K562 (cell line): ENCODE data around the gene ARHGEF6. TPM values are rescaled to one million over a fixed set of nuclear protein-coding genes. Genes with fewer than 3 reads are reported as not detected.

ENCODE experiments used
- ATAC-seq: fragments of 200-7000 bp; cut with Tn5 transposase; 3 replicates; pipeline ENCODE4 v1.9.1; 2020; ENCODE audit warnings: moderate library complexity
- BruUV-seq: library from RNA; stranded (reverse); fragments of 400-500 nt; replicated peaks from 2 replicates; lab custom pipeline; 2021; lab: Mats Ljungman, UMichigan
- CTCF ChIA-PET: fragments of 300-600 bp; formaldehyde crosslinking; extraction: SDS; loops from one replicate; lab custom pipeline; 2021; ENCODE audit warnings: low intra/inter-chr PET ratio; lab: Yijun Ruan, JAX
- POLR2A ChIA-PET: fragments of 300-600, 350-650 bp; sonication (Branson Sonifier 250); formaldehyde crosslinking; extraction: SDS; loops from one replicate; lab custom pipeline; 2021; ENCODE audit warnings: antibody characterized with exemption, inconsistent platforms; lab: Yijun Ruan, JAX
- DNase-seq, 4 experiments: peaks; one replicate each; pipeline versions ENCODE4 v3.0.0 to v3.0.0-alpha.2; 2011 to 2018; ENCODE audit warnings: low spot score in 3 of 4, mixed read lengths in 3 of 4; ENCODE audit errors: extremely low read depth in 1 of 4
- FAIRE-seq: peaks from 2 replicates; lab custom pipeline; 2011; peaks lifted over from hg19 to GRCh38; lab: Jason Lieb, UNC
- H2AFZ ChIP-seq: 2 replicates; pipeline ENCODE4 v1.6.0; 2011; ENCODE audit warnings: low read depth, low read length, control low read depth, inconsistent platforms
- H3K27ac ChIP-seq: fragments of 200-600 bp; 3 replicates; pipeline ENCODE4 v1.8.0; 2011; ENCODE audit warnings: low read depth, mild to moderate bottlenecking, control low read depth, inconsistent platforms, low read length, moderate library complexity, mixed read lengths; ENCODE audit errors: extremely low read depth
- H3K27me3 ChIP-seq, 2 experiments: fragments of 300-600 bp in 1 of 2; 2 replicates in 1 of 2; 3 replicates in 1 of 2; pipeline versions ENCODE4 v1.6.0 to v1.8.0; 2011; ENCODE audit warnings: inconsistent platforms in 2 of 2, low read length in 2 of 2, mild to moderate bottlenecking in 1 of 2, mixed read lengths in 1 of 2, moderate library complexity in 1 of 2; ENCODE audit not compliant: control insufficient read depth in 2 of 2, insufficient read depth in 2 of 2
- H3K36me3 ChIP-seq: fragments of 300-600 bp; 3 replicates; pipeline ENCODE4 v1.8.0; 2011; ENCODE audit warnings: mild to moderate bottlenecking, low read length, inconsistent platforms; ENCODE audit not compliant: control insufficient read depth, insufficient read depth
- H3K4me1 ChIP-seq, 2 experiments: fragments of 200-600 bp in 1 of 2; replicated peaks in 1 of 2; 2 replicates in 1 of 2; 3 replicates in 1 of 2; pipeline versions ENCODE4 v1.5.1 to v1.8.0; 2011; ENCODE audit warnings: inconsistent platforms in 2 of 2, low read length in 2 of 2, mild to moderate bottlenecking in 1 of 2, mixed read lengths in 1 of 2, moderate library complexity in 1 of 2; ENCODE audit not compliant: control insufficient read depth in 2 of 2, insufficient read depth in 2 of 2
- H3K4me2 ChIP-seq: 2 replicates; pipeline ENCODE4 v1.6.1; 2011; ENCODE audit warnings: low read length, control low read depth, inconsistent platforms, mixed read lengths; ENCODE audit not compliant: insufficient read depth
- H3K4me3 ChIP-seq: fragments of 200-600 bp; sonication (generic), shearing (Covaris generic); 2 replicates; pipeline ENCODE4 v1.5.1; 2016; ENCODE audit warnings: control low read depth, inconsistent platforms
- H3K79me2 ChIP-seq: fragments of 200-600 bp; 3 replicates; pipeline ENCODE4 v1.8.0; 2011; ENCODE audit warnings: low read length, inconsistent platforms; ENCODE audit not compliant: control insufficient read depth, insufficient read depth
- H3K9ac ChIP-seq, 2 experiments: 2 replicates each; pipeline versions ENCODE4 v1.6.0 to v1.6.1; 2011; ENCODE audit warnings: low read depth in 2 of 2, low read length in 2 of 2, control low read depth in 1 of 2, inconsistent platforms in 1 of 2, mild to moderate bottlenecking in 1 of 2, mixed read lengths in 1 of 2; ENCODE audit not compliant: insufficient read depth in 1 of 2
- H3K9me1 ChIP-seq: one replicate; pipeline ENCODE4 v1.6.0; 2011; ENCODE audit warnings: inconsistent platforms, mild to moderate bottlenecking, low read length, moderate library complexity; ENCODE audit not compliant: control insufficient read depth, insufficient read depth
- H3K9me3 ChIP-seq: replicated peaks from 2 replicates; pipeline ENCODE4 v1.5.1; 2011; ENCODE audit warnings: low read depth, low read length, inconsistent platforms; ENCODE audit not compliant: control insufficient read depth, insufficient read depth
- H4K20me1 ChIP-seq: replicated peaks from 2 replicates; pipeline ENCODE4 v1.6.1; 2011; ENCODE audit warnings: low read length, inconsistent platforms, mixed read lengths; ENCODE audit not compliant: control insufficient read depth, insufficient read depth
- ESRRB ChIP-seq: fragments of 250-450 bp; sonication (Bioruptor Pico); IDR thresholded peaks from 2 replicates; pipeline ENCODE4 v1.5.0; 2020; ENCODE audit warnings: mild to moderate bottlenecking, moderate library complexity, borderline replicate concordance
- KLF10 ChIP-seq: fragments of 250-450 bp; sonication (Bioruptor Pico); IDR thresholded peaks from 2 replicates; pipeline ENCODE4 v1.6.1; 2021; ENCODE audit warnings: matching md5 sums
- NFATC3 ChIP-seq: fragments of 450-650 bp; IDR thresholded peaks from 2 replicates; pipeline ENCODE4 v1.6.1; 2017; ENCODE audit warnings: mild to moderate bottlenecking
- ZFP1 ChIP-seq: fragments of 450-650 bp; formaldehyde crosslinking; IDR thresholded peaks from 2 replicates; pipeline ENCODE4 v1.4.0; 2020; ENCODE audit warnings: mild to moderate bottlenecking, mixed read lengths
- ZNF212 ChIP-seq: fragments of 450-650 bp; formaldehyde crosslinking; IDR thresholded peaks from 2 replicates; pipeline ENCODE4 v1.4.0; 2020; ENCODE audit warnings: mild to moderate bottlenecking
- ZNF695 ChIP-seq: fragments of 450-650 bp; formaldehyde crosslinking; IDR thresholded peaks from 2 replicates; pipeline ENCODE4 v1.4.0; 2020; ENCODE audit warnings: mild to moderate bottlenecking, moderate library complexity
- ZNF699 ChIP-seq: fragments of 250-450 bp; sonication (Bioruptor Pico); IDR thresholded peaks from 2 replicates; pipeline ENCODE4 v1.8.0; 2021; ENCODE audit warnings: mild to moderate bottlenecking, moderate library complexity; ENCODE audit not compliant: insufficient replicate concordance
- WGBS: fragments of 100-300 bp; shearing (Covaris generic); methylation state at CpG from one replicate; pipeline ENCODE4 v1.1.6; 2016; ENCODE audit warnings: low coverage, mixed read lengths; ENCODE audit not compliant: insufficient coverage; ENCODE audit errors: missing lambda C conversion rate; 5-methylcytosine and 5-hydroxymethylcytosine counted together
- in situ Hi-C: fragments of 300-500 bp; cut with MboI; formaldehyde crosslinking; loops from 4 replicates; pipeline ENCODE4 v1.15.0; 2018; ENCODE audit warnings: inconsistent platforms, mixed read lengths
- intact Hi-C: fragments of 100-400 bp; cut with micrococcal nuclease; formaldehyde crosslinking; loops from 2 replicates; pipeline ENCODE4 v1.14.2; 2022
- polyA plus RNA-seq, 8 experiments: library from polyadenylated mRNA; depleted of rRNA in 4 of 8; stranded (reverse) in 5 of 8; unstranded in 3 of 8; fragments of >200 nt; fragmentation: Nextera tagmentation in 2 of 8; fragmentation: Illumina TruSeq in 1 of 8; extraction: Ambion mirVana in 2 of 8; extraction: Trizol in 1 of 8; gene quantifications; 2 replicates each; pipeline versions ENCODE4 v1.2.1 to v1.2.3, GENCODE V29; 2011 to 2014; ENCODE audit warnings: inconsistent platforms in 1 of 8, missing spikeins in 1 of 8
- total RNA-seq, 7 experiments: library from RNA; depleted of rRNA in 6 of 7; stranded (reverse); fragments of >200 nt in 6 of 7; fragmentation: Illumina TruSeq in 2 of 7; extraction: Trizol in 2 of 7; gene quantifications; 2 replicates each; pipeline versions ENCODE4 v1.2.1 to v1.2.3, GENCODE V29; 2011 to 2021; ENCODE audit warnings: low replicate concordance in 1 of 7
- TF ChIP-seq, protein P1 (sequence below): IDR thresholded peaks from 3 replicates; pipeline ENCODE4 v1.6.1; 2011; ENCODE audit warnings: borderline replicate concordance, mild to moderate bottlenecking, moderate library complexity; ENCODE audit not compliant: insufficient read length; ENCODE audit errors: extremely low read depth
- TF ChIP-seq, protein P2 (sequence below): sonication (generic); formaldehyde crosslinking; IDR thresholded peaks from 2 replicates; pipeline ENCODE4 v1.8.1; 2023; ENCODE audit warnings: mild to moderate bottlenecking, missing genetic modification reagents
- TF ChIP-seq, protein P3 (sequence below): fragments of 450-650 bp; IDR thresholded peaks from 2 replicates; pipeline ENCODE4 v1.6.1; 2016; ENCODE audit warnings: borderline replicate concordance
- TF ChIP-seq, protein P4 (sequence below): fragments of 450-650 bp; formaldehyde crosslinking; IDR thresholded peaks from 2 replicates; pipeline ENCODE4 v1.4.0; 2022; ENCODE audit warnings: mild to moderate bottlenecking, moderate library complexity
- TF ChIP-seq, protein P5 (sequence below): fragments of 250-450 bp; sonication (Bioruptor Pico); IDR thresholded peaks from 2 replicates; pipeline ENCODE4 v1.9.0; 2021; ENCODE audit warnings: mild to moderate bottlenecking, inconsistent platforms

ARHGEF6 gene
- total and polyA plus RNA-seq, 9 of the 15 experiments (the other 6 are each of a cell fraction or from before 2014, with no cell fraction given), result 2.9 to 22.1 (median 13.3) TPM

DNA sequence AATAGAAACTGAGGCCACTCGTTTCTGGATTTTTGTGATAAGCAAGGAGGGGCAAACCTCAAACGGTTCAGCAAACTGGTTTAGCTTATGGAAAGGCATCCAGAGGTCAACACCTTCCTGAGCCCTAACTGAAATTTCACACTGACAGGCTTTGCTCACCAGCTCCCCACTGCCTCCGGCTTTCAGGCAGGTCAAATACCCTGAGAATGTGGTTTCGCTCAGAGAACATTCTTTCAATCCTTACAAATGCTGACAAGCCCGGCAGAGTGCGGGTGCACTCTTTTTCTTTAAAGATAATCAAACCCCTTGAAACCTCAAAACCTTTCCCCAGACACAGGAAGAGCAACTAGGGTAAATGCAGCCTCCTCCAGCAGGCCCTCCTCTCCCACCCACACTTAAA is 91.3 kb downstream of the ARHGEF6 start:
- in situ Hi-C loops, result loop anchor here (25.0 kb wide), 1 partner anchor 652 kb away; no protein-coding TSS in a partner anchor
- DNase-seq (peak in 1 of 4 experiments; percentile 22), ATAC-seq (no peak), FAIRE-seq (no peak)
- Histone ChIP-seq H3K36me3 (no peaks in the 10 kb centered on the region), H3K27me3 (no peaks in the 10 kb centered on the region), H2AFZ (no peak overlapping the region), H3K4me1 (no peaks in the 10 kb centered on the region; a peak in 2 of 5 replicates), H3K79me2 (no peaks in the 10 kb centered on the region), H3K9me1 (no peaks in the 10 kb centered on the region), H3K9me3 (no peaks in the 10 kb centered on the region), H4K20me1 (no peaks in the 10 kb centered on the region), H3K4me3 (no peak overlapping the region), H3K9ac (no peak overlapping the region), H3K4me2 (no peak overlapping the region), H3K27ac (no peak overlapping the region)
- BruUV-seq, result no TSS peak
- CTCF ChIA-PET, result no interaction called here
- WGBS, result 6% methylated on average over 6 of the region's 6 CpGs
- TF ChIP-seq, protein P1, sequence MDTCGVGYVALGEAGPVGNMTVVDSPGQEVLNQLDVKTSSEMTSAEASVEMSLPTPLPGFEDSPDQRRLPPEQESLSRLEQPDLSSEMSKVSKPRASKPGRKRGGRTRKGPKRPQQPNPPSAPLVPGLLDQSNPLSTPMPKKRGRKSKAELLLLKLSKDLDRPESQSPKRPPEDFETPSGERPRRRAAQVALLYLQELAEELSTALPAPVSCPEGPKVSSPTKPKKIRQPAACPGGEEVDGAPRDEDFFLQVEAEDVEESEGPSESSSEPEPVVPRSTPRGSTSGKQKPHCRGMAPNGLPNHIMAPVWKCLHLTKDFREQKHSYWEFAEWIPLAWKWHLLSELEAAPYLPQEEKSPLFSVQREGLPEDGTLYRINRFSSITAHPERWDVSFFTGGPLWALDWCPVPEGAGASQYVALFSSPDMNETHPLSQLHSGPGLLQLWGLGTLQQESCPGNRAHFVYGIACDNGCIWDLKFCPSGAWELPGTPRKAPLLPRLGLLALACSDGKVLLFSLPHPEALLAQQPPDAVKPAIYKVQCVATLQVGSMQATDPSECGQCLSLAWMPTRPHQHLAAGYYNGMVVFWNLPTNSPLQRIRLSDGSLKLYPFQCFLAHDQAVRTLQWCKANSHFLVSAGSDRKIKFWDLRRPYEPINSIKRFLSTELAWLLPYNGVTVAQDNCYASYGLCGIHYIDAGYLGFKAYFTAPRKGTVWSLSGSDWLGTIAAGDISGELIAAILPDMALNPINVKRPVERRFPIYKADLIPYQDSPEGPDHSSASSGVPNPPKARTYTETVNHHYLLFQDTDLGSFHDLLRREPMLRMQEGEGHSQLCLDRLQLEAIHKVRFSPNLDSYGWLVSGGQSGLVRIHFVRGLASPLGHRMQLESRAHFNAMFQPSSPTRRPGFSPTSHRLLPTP, result no peak
- TF ChIP-seq, protein P2, sequence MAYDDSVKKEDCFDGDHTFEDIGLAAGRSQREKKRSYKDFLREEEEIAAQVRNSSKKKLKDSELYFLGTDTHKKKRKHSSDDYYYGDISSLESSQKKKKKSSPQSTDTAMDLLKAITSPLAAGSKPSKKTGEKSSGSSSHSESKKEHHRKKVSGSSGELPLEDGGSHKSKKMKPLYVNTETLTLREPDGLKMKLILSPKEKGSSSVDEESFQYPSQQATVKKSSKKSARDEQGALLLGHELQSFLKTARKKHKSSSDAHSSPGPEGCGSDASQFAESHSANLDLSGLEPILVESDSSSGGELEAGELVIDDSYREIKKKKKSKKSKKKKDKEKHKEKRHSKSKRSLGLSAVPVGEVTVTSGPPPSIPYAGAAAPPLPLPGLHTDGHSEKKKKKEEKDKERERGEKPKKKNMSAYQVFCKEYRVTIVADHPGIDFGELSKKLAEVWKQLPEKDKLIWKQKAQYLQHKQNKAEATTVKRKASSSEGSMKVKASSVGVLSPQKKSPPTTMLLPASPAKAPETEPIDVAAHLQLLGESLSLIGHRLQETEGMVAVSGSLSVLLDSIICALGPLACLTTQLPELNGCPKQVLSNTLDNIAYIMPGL (CRISPR knock-in tag), result no peak
- TF ChIP-seq ZNF695 (CRISPR knock-in tag) (no peak), ZNF212 (CRISPR knock-in tag) (no peak), ZFP1 (no peak), ZNF699 (CRISPR knock-in tag) (no peak), NFATC3 (no peak), ESRRB (no peak), KLF10 (no peak)
- TF ChIP-seq, protein P3, sequence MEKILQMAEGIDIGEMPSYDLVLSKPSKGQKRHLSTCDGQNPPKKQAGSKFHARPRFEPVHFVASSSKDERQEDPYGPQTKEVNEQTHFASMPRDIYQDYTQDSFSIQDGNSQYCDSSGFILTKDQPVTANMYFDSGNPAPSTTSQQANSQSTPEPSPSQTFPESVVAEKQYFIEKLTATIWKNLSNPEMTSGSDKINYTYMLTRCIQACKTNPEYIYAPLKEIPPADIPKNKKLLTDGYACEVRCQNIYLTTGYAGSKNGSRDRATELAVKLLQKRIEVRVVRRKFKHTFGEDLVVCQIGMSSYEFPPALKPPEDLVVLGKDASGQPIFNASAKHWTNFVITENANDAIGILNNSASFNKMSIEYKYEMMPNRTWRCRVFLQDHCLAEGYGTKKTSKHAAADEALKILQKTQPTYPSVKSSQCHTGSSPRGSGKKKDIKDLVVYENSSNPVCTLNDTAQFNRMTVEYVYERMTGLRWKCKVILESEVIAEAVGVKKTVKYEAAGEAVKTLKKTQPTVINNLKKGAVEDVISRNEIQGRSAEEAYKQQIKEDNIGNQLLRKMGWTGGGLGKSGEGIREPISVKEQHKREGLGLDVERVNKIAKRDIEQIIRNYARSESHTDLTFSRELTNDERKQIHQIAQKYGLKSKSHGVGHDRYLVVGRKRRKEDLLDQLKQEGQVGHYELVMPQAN, result no peak
- TF ChIP-seq, protein P4, sequence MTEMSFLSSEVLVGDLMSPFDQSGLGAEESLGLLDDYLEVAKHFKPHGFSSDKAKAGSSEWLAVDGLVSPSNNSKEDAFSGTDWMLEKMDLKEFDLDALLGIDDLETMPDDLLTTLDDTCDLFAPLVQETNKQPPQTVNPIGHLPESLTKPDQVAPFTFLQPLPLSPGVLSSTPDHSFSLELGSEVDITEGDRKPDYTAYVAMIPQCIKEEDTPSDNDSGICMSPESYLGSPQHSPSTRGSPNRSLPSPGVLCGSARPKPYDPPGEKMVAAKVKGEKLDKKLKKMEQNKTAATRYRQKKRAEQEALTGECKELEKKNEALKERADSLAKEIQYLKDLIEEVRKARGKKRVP (CRISPR knock-in tag), result no peak
- TF ChIP-seq, protein P5, sequence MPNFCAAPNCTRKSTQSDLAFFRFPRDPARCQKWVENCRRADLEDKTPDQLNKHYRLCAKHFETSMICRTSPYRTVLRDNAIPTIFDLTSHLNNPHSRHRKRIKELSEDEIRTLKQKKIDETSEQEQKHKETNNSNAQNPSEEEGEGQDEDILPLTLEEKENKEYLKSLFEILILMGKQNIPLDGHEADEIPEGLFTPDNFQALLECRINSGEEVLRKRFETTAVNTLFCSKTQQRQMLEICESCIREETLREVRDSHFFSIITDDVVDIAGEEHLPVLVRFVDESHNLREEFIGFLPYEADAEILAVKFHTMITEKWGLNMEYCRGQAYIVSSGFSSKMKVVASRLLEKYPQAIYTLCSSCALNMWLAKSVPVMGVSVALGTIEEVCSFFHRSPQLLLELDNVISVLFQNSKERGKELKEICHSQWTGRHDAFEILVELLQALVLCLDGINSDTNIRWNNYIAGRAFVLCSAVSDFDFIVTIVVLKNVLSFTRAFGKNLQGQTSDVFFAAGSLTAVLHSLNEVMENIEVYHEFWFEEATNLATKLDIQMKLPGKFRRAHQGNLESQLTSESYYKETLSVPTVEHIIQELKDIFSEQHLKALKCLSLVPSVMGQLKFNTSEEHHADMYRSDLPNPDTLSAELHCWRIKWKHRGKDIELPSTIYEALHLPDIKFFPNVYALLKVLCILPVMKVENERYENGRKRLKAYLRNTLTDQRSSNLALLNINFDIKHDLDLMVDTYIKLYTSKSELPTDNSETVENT (CRISPR knock-in tag), result no peak
- intact Hi-C loops, result no loop called here
- POLR2A ChIA-PET, result interaction anchor here (0.6 kb wide), 1 partner anchor 592 kb away, joined by 3 read pairs; no protein-coding TSS in a partner anchor
